Left ventricle myocardium inferior (tissue), 1 donor: ENCODE data around the gene XXYLT1. TPM values are rescaled to one million over a fixed set of nuclear protein-coding genes. Genes with fewer than 3 reads are reported as not detected.
A peak's percentile ranks its signal among the peaks of the same experiment; 100 is the strongest.

ENCODE experiments used
- DNase-seq: peaks from one replicate; pipeline ENCODE4 v3.0.0-alpha.2; 2020
- H3K27ac ChIP-seq: fragments of 200-600 bp; replicated peaks from 2 replicates; pipeline ENCODE4 v1.8.0; 2021
- H3K27me3 ChIP-seq: fragments of 200-600 bp; 2 replicates; pipeline ENCODE4 v1.8.0; 2021; ENCODE audit warnings: low read depth
- H3K36me3 ChIP-seq: fragments of 200-600 bp; 2 replicates; pipeline ENCODE4 v1.8.0; 2021
- H3K4me1 ChIP-seq: fragments of 200-600 bp; 2 replicates; pipeline ENCODE4 v1.8.0; 2021
- H3K4me3 ChIP-seq: fragments of 200-600 bp; 2 replicates; pipeline ENCODE4 v1.8.0; 2021; ENCODE audit warnings: mild to moderate bottlenecking, moderate library complexity
- H3K9me3 ChIP-seq: fragments of 200-600 bp; replicated peaks from 2 replicates; pipeline ENCODE4 v1.8.0; 2021
- intact Hi-C: fragments of 100-400 bp; cut with micrococcal nuclease; formaldehyde crosslinking; loops from one replicate; pipeline ENCODE4 v1.11.0; 2022
- total RNA-seq: library from RNA; stranded (reverse); fragmentation: NEBNext Ultra II Directional; extraction: Animal tissue kit (Norgen Biotek cat#: 25700); gene quantifications from one replicate; pipeline ENCODE4 v1.2.1, GENCODE V29; 2021
- TF ChIP-seq, protein P1 (sequence below): fragments of 200-600 bp; IDR thresholded peaks from 2 replicates; pipeline ENCODE4 v1.8.0; 2021; ENCODE audit warnings: antibody characterized with exemption, mild to moderate bottlenecking, borderline replicate concordance
- donor health status: DM: no; HTN: yes; CAD: no; lungs with severe emphysema.

XXYLT1 gene
- total RNA-seq, 1 donor from 2014 or later = 2.3 TPM

DNA sequence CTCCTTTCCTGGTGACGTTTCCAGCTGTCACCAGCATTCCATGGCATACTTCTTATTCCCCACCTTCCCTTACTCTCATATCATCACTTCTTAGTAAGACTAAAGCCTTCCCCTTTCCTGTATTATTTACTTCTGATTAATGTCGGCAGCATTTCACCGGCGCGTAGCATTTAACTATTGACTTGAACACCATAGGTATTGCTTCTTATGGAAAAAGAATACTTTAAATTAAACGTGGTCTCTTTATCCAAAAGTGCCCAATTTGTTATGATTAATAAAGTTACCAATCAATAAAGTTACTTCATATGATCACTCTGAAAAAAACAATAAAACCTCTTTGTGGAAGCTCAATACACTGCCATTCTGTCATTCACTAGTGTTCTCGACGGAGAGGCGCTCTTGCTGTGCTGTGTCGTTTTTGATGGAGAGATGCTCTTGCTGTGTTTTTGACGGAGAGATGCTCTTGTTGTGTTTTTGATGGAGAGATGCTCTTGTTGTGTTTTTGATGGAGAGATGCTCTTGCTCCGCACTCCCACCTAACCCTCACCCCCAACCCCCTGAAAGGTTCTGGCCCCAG is 165.0 kb downstream of the XXYLT1 start:
- no peak overlapping the region for H3K27ac ChIP-seq
- TF ChIP-seq, protein P1, sequence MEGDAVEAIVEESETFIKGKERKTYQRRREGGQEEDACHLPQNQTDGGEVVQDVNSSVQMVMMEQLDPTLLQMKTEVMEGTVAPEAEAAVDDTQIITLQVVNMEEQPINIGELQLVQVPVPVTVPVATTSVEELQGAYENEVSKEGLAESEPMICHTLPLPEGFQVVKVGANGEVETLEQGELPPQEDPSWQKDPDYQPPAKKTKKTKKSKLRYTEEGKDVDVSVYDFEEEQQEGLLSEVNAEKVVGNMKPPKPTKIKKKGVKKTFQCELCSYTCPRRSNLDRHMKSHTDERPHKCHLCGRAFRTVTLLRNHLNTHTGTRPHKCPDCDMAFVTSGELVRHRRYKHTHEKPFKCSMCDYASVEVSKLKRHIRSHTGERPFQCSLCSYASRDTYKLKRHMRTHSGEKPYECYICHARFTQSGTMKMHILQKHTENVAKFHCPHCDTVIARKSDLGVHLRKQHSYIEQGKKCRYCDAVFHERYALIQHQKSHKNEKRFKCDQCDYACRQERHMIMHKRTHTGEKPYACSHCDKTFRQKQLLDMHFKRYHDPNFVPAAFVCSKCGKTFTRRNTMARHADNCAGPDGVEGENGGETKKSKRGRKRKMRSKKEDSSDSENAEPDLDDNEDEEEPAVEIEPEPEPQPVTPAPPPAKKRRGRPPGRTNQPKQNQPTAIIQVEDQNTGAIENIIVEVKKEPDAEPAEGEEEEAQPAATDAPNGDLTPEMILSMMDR = no peak
- H3K36me3 ChIP-seq = no peaks in the 10 kb centered on the region
- peak overlapping the region; percentile 52 for H3K4me3 ChIP-seq
- H3K27me3 ChIP-seq = no peaks in the 10 kb centered on the region
- H3K9me3 ChIP-seq = no peaks in the 10 kb centered on the region
- intact Hi-C loops = loop anchor here (5.0 kb wide), 2 partner anchors 104 to 424 kb away; no protein-coding TSS in a partner anchor
- DNase-seq = no peak
- H3K4me1 ChIP-seq = peaks cover 35% of the 10 kb centered on the region

DNA sequence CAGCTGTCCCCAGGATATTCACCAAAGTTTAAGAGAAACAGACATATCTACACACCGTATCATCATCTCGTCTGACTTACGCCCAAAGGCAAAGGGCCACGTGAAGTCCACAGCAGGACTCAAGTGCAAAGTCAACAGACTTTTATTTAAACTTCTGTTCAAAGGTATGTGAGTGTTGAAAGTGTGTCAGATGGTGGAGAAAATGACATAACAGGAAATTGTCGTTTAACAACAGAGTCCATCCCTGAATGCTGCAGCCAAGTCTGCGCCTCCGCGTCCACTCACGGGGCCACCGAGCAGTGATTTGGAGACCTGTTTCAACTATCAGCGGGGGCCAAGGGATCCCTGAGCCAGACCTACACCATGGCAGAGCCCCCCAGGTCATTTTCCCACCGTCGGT is 165.6 kb downstream of the XXYLT1 start:
- Histone ChIP-seq H3K4me3 (no peak overlapping the region), H3K9me3 (no peaks in the 10 kb centered on the region), H3K27ac (no peak overlapping the region), H3K4me1 (peaks cover 39% of the 10 kb centered on the region), H3K36me3 (no peaks in the 10 kb centered on the region), H3K27me3 (no peaks in the 10 kb centered on the region)
- no peak for DNase-seq
- intact Hi-C loops = loop anchor here (5.0 kb wide), 2 partner anchors 103 to 423 kb away; no protein-coding TSS in a partner anchor
- TF ChIP-seq, protein P1 = no peak

DNA sequence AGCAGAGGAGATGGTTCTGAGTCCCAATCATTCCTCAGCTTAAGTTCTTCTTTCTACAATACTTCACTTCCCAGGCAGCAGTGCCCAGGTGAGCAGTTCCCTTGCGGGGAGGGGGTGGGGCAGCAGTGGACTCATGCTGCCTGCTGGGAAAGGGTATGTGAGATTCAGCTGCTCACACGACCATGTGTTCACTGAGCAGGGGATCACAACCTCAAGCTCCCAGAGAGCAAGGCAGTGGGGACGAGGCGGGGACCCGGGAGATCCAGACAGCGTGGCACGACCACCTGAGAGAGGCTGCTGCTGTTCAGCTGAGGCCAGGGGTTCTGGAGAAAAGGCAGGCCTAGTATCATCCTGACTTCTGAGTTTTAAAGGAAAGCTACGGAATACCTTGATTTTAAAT is 166.6 kb downstream of the XXYLT1 start:
- no peak for DNase-seq
- no peaks in the 10 kb centered on the region for H3K9me3 ChIP-seq
- intact Hi-C loops = no loop called here
- H3K36me3 ChIP-seq = no peaks in the 10 kb centered on the region
- TF ChIP-seq, protein P1 = no peak
- peaks cover 45% of the 10 kb centered on the region for H3K4me1 ChIP-seq
- H3K4me3 ChIP-seq = no peak overlapping the region
- no peaks in the 10 kb centered on the region for H3K27me3 ChIP-seq
- H3K27ac ChIP-seq = no peak overlapping the region

DNA sequence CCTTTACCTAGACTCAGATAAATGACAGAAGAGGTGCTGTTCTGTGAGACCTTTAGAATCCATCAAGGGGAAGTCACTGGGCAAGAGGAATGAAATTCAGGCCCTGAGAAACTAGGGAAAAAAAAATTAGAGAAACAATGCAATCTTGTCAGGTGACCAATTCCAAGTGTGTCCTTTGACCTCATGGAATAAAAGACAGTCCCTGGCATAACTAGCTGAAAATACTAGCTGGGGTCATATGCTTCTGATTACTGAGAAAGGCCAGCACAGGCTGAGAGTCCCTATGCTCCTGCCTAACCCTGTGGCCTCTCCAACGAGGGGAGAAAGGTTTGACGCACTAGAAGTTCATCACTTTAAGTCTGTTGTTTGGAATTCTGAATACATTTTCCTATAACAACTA is 167.3 kb downstream of the XXYLT1 start:
- no peak overlapping the region for H3K4me3 ChIP-seq
- peak overlapping the region; percentile 71 for H3K27ac ChIP-seq
- no peaks in the 10 kb centered on the region for H3K27me3 ChIP-seq
- TF ChIP-seq, protein P1 = no peak
- H3K36me3 ChIP-seq = no peaks in the 10 kb centered on the region
- DNase-seq = no peak
- no peaks in the 10 kb centered on the region for H3K9me3 ChIP-seq
- intact Hi-C loops = no loop called here
- peaks cover 45% of the 10 kb centered on the region for H3K4me1 ChIP-seq

DNA sequence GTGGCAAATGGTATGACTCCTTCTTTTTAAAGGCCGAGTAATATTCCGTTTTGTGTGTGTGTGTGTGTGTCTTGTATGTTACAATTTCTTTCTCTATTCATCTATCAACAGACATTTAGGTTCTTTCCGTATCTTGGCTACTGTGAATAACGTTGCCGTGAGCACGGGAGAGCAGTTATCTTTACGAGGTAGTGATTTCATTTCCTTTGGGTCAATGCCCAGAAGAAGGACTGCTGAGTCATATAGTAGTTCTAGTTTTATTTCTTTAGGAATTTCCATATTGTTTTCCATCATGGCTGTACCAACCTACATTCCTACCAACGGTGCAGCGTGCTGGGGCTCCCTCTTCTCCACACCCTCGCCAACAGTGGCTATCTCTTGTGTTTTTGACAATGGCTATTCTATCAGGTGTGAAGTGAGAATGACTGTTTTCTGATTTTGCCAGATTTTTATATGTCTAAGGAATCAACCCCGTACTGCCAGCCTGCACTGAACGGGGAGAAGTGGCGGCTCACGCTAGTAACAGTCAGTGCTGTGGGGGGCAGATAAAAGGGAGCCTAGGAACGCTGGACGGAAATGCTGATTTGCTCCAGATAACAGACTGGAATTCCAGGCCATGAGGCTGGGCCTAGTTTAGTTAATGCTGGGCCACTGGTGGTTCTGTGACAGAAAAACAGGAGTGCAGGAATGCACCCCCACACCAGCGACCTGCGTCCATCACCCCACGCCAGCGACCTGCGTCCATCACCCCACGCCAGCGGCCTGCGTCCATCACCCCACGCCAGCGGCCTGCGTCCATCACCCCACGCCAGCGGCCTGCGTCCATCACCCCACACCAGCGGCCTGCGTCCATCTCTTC is 168.1 kb downstream of the XXYLT1 start:
- DNase-seq = no peak
- H3K27me3 ChIP-seq = no peaks in the 10 kb centered on the region
- TF ChIP-seq, protein P1 = no peak
- H3K9me3 ChIP-seq = no peaks in the 10 kb centered on the region
- peak overlapping the region; percentile 71 for H3K27ac ChIP-seq
- no peak overlapping the region for H3K4me3 ChIP-seq
- intact Hi-C loops = no loop called here
- no peaks in the 10 kb centered on the region for H3K36me3 ChIP-seq
- H3K4me1 ChIP-seq = peaks cover 46% of the 10 kb centered on the region
